Adrenal gland (tissue), 5 donors: Measurements from ENCODE around the gene TACO1.

Experiments used
- POLR2A ChIP-seq, 2 donors: fragments of 450-650 bp; IDR thresholded peaks; one replicate each; pipeline ENCODE4 v1.6.1; 2017; ENCODE audit warnings: antibody characterized with exemption in 2 of 2, mild to moderate bottlenecking in 2 of 2, moderate library complexity in 1 of 2
- TF ChIP-seq, protein P1 (sequence below), 6 experiments: fragments of 450-650 bp in 4 of 6; fragments of 200-600 bp in 2 of 6; sonication (generic) in 1 of 6; IDR thresholded peaks; 1 replicate in 5 of 6; 2 replicates in 1 of 6; pipeline versions ENCODE4 v1.5.1 to v1.8.0; 2016 to 2021; ENCODE audit warnings: antibody characterized with exemption in 6 of 6, mild to moderate bottlenecking in 2 of 6, moderate library complexity in 1 of 6
- donor health status: DM: no; HTN: no; CAD: no.

DNA sequence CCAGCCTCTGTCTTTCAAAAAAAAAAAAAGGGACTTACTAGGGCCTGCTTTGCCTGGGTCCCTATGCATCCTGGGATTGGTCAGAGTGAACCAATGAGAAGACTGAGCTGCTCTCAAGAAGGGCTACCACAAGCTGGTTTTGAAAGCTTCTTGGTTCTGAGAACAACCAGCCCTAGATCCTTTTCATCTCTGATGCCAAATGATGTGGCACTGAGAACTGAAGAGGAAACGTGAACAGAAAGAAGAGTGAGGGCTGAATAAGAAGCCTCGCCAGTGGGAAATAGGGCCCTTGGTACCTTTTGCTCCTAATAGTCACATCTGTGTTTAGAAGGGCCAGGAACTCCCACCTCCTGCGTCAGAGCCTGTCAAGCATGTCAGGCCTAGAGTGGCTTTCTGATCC, 10.7 kb downstream of the TACO1 start:
- TF ChIP-seq, protein P1, sequence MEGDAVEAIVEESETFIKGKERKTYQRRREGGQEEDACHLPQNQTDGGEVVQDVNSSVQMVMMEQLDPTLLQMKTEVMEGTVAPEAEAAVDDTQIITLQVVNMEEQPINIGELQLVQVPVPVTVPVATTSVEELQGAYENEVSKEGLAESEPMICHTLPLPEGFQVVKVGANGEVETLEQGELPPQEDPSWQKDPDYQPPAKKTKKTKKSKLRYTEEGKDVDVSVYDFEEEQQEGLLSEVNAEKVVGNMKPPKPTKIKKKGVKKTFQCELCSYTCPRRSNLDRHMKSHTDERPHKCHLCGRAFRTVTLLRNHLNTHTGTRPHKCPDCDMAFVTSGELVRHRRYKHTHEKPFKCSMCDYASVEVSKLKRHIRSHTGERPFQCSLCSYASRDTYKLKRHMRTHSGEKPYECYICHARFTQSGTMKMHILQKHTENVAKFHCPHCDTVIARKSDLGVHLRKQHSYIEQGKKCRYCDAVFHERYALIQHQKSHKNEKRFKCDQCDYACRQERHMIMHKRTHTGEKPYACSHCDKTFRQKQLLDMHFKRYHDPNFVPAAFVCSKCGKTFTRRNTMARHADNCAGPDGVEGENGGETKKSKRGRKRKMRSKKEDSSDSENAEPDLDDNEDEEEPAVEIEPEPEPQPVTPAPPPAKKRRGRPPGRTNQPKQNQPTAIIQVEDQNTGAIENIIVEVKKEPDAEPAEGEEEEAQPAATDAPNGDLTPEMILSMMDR (IDR thresholded peaks at IDR 0.05), result no peak
- no peak for TF ChIP-seq POLR2A (IDR thresholded peaks at IDR 0.05)
